Activated CD4-positive, alpha-beta T cell treated with anti-CD3 and anti-CD28 coated beads, Interleukin-2, Interleukin-6, amounts not matched to agents 100 ng/mL and 50 ng/mL, durations not matched to agents 16 hours and 8 hours (primary cell): ENCODE results near the gene ZNF98.

Experiments
- DNase-seq: peaks from one replicate; pipeline ENCODE4 v3.0.0-alpha.2; 2020

Gene ZNF98

GRCh38 chr19:22422211-22422610, at the start of gene ZNF98:
ZNF98 (minus strand) TSS chr19:22422346; CDS start chr19:22422224, 122 bp downstream.
- no peak for DNase-seq

- DNase-seq: no peak
Observed at GRCh38 chr19:22446605-22447004, 24.5 kb upstream of the ZNF98 start.

- no peak for DNase-seq
Observed at GRCh38 chr19:22438011-22438410, 15.9 kb upstream of the ZNF98 start.

- DNase-seq: no peak
Observed at GRCh38 chr19:22427960-22428913, 6.1 kb upstream of the ZNF98 start.

- DNase-seq: no peak
Observed at GRCh38 chr19:22427547-22427946, 5.4 kb upstream of the ZNF98 start.

GRCh38 chr19:22426901-22427300, 4.8 kb upstream of the ZNF98 start:
- no peak for DNase-seq

- DNase-seq: no peak
Observed at GRCh38 chr19:22421797-22422196, 349 bp downstream of the ZNF98 start.

- DNase-seq: no peak
Observed at GRCh38 chr19:22354665-22355064, 67.5 kb downstream of the ZNF98 start.
